SKM-1 (cell line): ENCODE results near the gene CNKSR3.

Source experiments
- DNase-seq: peaks from one replicate; lab custom pipeline; 2025; ENCODE audit not compliant: unreplicated experiment; lab: John Stamatoyannopoulos, UW

Gene CNKSR3

DNA sequence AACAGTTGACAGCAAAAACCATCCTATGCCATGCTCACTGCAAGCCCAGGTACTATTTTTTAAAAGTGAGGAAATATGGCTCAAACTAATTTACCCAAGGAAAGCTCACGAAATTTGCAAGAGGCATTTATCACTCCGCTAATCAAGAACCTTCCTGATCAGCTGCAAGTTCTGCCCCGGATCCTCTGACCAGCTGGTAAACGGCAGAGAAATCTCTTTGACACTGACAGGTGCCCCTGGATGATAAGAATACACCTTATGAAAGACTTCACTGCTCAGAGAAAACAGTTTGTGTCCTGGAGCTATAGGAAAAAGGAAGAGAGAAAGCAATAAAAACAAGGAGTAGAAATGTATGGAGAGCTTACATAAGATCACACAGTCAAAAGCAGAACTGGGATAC, 6.4 kb downstream of the CNKSR3 start:
- DNase-seq, result no peak

DNA sequence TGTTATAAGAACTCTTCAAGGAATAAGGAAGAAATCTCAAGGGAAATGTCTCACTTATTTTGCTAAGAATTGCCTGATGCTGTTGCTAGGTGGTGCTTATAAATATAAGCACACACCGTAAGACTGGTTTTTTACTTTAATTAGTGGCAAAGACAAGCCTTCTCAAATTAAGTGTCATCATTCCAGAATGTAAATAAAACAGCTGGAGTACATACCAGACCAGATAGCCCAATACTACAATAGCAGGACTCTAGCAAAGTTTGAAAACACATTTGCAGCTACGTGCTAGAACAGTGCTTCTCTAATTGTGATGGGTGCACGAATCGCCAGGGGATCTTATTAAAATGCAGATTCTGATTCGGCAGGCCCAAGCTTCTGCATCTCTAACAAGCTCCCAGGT, 6.8 kb downstream of the CNKSR3 start:
- DNase-seq, result no peak

DNA sequence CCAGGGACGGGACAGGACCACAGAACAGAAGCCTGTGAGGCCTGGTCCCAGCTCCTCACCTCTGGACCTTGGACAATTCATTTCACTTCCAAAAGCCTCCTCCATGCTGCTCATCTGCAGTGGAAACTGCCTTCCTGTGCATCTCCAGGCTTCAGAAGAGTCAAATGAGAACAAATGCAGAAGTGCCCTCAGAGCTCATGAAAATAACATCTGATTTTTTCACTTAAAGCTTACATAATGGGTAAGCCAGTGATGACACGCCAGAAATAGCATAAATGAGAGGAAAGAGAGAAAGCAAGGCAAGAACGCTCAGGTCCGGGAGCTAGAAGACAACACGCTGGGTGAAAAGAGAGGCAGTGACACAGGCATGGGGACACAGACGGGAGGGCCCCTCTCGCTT, 7.9 kb downstream of the CNKSR3 start:
- DNase-seq, result no peak

DNA sequence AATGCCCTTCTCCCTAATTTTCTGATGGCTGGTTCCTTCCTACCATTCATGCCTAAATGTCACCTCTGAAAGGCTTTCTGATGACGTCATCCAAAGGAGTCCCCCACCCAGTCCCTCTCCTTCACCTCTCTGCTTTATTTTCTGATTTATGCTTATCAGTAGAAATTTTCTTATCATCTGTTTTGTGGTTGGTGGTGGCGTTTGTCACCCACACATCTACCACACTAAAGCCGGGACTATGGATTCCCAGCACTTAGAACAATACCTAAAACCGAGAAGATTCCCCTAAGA, 9.0 kb downstream of the CNKSR3 start:
- DNase-seq, result no peak

DNA sequence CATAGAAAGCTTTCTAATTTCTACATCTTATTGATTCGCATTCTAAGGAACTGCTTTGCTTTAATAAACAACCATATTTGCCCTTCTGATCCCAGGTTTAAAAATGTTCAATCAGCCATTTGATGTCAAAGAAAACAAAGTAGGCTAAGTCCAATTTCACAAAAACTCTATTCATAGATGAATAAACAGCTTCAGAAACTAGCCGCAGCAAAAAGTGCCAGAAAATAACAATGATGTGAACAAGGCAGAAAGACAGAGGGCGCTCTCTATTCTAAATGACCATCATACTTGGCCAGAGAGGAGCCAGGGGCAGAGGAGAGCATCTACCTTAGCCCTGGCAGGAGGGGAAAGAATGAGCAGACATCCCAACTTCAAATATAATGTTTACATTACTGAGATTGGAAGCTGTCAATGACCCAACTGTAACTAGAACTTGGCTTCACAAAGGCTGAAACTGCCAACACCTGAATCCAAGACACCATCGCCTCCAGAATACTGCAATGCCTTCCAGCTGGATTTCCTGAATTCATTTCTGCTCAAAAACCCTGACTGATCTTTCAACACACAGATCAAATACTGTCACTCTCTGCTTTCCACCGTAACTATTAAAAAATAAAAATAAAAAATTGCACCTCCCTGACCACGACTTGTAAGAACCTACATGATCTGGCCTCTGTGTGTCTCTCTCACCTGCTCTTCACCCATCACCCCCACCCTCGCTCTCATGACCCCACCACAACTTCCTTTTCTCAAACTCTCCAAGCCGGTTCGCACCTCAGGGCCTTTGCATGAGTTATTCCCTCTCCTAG, 9.5 kb downstream of the CNKSR3 start:
- DNase-seq, result no peak

- DNase-seq, result no peak
These were observed 10.5 kb downstream of the CNKSR3 start for GRCh38 chr6:154499855-154500589.

- DNase-seq, result no peak
These were observed 12.0 kb downstream of the CNKSR3 start for GRCh38 chr6:154498340-154498934.

DNA sequence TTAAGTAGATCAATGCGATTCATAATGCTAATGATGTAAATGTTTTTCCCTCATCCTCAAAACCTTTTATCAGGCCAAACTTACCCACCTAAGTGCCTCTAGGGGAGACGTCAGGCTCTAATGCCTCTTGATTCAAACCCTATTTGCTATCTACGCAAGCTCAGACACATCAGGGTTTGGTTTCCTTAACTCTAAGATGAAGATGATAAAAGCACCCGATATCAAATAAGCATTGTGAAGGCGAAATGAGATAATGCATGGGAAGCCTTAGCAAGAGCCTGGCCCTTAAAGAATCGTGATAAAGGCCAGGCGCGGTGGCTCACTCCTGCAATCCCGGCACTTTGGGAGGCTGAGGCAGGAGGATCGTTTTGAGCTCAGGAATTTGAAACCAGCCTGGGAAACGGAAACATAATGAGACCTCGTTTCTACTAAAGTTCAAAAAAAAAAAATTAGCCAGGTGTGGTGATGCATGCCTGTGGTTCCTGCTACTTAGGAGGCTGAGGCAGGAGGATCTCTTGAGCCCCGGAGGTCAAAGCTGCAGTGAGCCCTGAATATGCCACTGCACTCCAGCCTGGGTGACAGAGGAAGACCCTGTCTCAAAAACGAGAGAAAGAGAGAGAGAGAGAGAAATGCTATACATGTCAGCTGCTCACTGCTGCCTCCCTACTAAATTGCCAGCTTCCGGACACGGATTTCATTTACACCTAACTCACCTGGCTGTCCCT, 13.5 kb downstream of the CNKSR3 start:
- no peak for DNase-seq

GRCh38 chr6:154496186-154496585, 14.3 kb downstream of the CNKSR3 start:
- no peak for DNase-seq

- no peak for DNase-seq
These were observed 15.7 kb downstream of the CNKSR3 start for GRCh38 chr6:154494592-154495311.

GRCh38 chr6:154491567-154492470, 18.7 kb downstream of the CNKSR3 start:
- DNase-seq, result no peak

DNA sequence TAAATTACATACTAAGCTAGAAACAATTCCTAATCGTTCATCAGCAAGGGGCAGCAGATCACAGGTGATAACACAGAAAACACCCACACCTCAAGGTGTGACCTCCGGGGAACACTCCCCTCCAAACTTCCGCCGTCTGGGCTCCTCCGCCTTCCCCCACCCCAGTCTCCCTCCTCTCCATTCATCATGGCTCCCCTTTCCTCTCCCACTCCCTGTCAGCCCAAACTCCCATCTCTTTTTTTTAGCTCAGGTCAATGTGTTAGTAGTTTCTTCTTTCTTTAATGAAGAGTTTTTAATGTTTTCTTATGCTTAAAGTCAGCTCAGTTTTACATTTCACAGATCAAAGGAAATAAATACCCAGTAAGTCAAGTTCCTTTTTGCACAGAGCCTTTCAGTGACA, 20.7 kb downstream of the CNKSR3 start:
- DNase-seq, result no peak

DNA sequence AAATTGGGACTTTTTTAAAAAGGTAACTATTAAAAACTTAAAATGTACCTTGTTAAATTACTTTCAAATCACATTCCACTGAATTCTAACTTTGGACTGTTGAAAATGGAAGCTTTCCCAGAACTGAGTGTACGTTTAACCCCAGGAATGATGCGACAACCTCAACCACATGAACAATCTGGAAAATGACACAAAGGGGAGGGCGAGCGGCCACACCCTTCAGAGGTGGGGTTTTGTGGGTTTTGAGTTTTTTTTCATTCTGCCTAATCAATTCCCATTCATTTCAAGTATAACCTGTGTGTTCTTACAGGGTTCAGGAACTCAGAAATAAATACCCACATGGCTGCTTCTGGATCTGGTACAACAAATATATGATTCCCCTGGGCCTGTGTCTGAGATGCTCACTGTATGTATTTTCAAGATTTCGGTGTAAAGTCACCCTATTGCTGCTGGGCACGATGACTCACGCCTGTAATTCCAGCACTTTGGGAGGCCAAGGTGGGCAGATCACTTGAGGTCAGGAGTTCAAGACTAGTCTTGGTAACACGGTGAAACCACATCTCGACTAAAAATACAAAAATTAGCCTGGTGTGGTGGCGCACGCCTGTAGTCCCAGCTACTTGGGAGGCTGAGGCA, 21.6 kb downstream of the CNKSR3 start:
- DNase-seq, result no peak

GRCh38 chr6:154488248-154488593, 22.3 kb downstream of the CNKSR3 start:
- DNase-seq, result no peak

DNA sequence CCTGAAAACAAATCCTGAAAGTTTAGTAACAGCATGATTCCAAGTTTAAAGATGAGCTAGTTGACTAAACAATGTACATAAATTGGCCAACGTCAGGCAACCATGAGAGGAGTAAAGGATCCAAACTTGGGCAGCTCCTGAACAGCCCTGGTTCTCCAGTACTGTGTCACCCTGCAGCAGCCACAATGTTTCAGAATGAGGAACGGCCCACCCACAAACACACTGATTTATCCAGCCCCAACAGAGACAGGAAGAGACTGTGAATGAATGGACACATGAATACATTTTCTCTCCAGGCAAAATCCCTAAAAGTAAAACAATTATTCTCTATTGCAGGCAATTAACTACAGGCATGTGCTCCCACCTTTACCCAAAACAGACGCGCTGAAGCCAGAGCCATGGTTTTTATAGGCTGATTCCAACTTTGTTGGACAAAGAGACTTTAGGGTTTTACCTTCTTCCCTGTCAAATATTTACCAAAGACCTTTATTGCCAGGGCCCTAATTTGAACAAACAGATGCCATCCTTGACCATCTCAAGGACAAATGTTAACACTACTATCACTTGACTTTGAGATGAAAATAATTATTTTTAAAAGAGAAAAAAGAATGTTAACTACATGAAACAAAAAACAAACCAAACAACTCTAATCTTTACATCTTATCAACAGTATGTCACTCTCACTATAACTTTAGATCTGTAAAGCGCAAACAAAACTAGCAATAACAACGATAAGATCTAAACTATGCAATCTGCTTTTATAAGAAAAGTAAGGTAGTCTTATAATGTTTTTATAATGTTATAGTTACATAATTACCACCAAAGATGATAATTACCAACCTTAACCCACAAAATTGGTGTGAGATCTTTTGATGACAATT, 22.9 kb downstream of the CNKSR3 start:
- no peak for DNase-seq

- DNase-seq, result no peak
These were observed 24.7 kb downstream of the CNKSR3 start for GRCh38 chr6:154485815-154486214.

GRCh38 chr6:154484942-154485341, 25.5 kb downstream of the CNKSR3 start:
- no peak for DNase-seq

- no peak for DNase-seq
These were observed 27.6 kb downstream of the CNKSR3 start for GRCh38 chr6:154482858-154483257.
